ENCODE results near the gene WFS1. TPM values are rescaled to one million over a fixed set of nuclear protein-coding genes. Genes with fewer than 3 reads are reported as not detected.

The WFS1 gene
- polyA plus RNA-seq, 1 of the 3 experiments (the other 2 are of a cell fraction): 18.7 TPM

GRCh38 chr4:6221851-6222760 lies 47.5 kb upstream of the WFS1 start:
- Histone ChIP-seq H3K4me2 (no peak overlapping the region), H3K9ac (no peak overlapping the region), H3K9me2 (no peaks in the 10 kb centered on the region), H3F3A (replicated peaks; ENCODE audit: insufficient read depth) (no peaks in the 10 kb centered on the region), H3K9me3 (no peaks in the 10 kb centered on the region), H3K27me3 (ENCODE audit: insufficient read depth) (no peaks in the 10 kb centered on the region), H3K4me3 (ENCODE audit: low read depth in 2 of 2, low read length in 1 of 2) (peak overlapping the region in 1 of 2 experiments; percentile 45; a peak in 2 of 4 replicates), H3K4me1 (ENCODE audit: control insufficient read depth in 1 of 2, insufficient read depth in 2 of 2, low read depth in 1 of 2, low read length in 1 of 2) (peaks cover 0 to 26% of the 10 kb centered on the region in 2 experiments; a peak in 2 of 4 replicates), H3K36me3 (replicated peaks in 1 of 2; ENCODE audit: control insufficient read depth in 1 of 2, insufficient read depth in 2 of 2, low read length in 1 of 2) (no peaks in the 10 kb centered on the region), H3K27ac (ENCODE audit: low read depth in 2 of 2, low read length in 1 of 2) (peak overlapping the region in 1 of 2 experiments; percentile 72; a peak in 1 of 4 replicates), H3K79me2 (ENCODE audit: insufficient read depth) (no peaks in the 10 kb centered on the region), H2AFZ (ENCODE audit: low read depth) (no peak overlapping the region), H4K20me1 (ENCODE audit: insufficient read depth) (no peaks in the 10 kb centered on the region)
- WGBS (ENCODE audit: low lambda C conversion rate): 17% methylated on average over 12 of the region's 84 CpGs
- POLR2A ChIA-PET: interaction anchor here (1.0 to 1.1 kb wide), 2 partner anchors 22 to 87 kb away, joined by 3 read pairs; partner anchors contain the start of gene JAKMIP1
- TF ChIP-seq CTCF (IDR thresholded peaks at IDR 0.05) (no peak), RCOR1 (IDR thresholded peaks at IDR 0.05; ENCODE audit: low read length) (peak; percentile 56), MXI1 (IDR thresholded peaks at IDR 0.05; ENCODE audit: low read depth, low read length) (peak; percentile 53; the same call in 1 of the 2 replicates)
- peak; percentile 97 for DNase-seq
- CTCF ChIA-PET: interaction anchor here (0.9 to 2.6 kb wide), 6 partner anchors 22 to 224 kb away, joined by 3 to 14 read pairs (median 4); partner anchors contain the start of gene JAKMIP1

DNA sequence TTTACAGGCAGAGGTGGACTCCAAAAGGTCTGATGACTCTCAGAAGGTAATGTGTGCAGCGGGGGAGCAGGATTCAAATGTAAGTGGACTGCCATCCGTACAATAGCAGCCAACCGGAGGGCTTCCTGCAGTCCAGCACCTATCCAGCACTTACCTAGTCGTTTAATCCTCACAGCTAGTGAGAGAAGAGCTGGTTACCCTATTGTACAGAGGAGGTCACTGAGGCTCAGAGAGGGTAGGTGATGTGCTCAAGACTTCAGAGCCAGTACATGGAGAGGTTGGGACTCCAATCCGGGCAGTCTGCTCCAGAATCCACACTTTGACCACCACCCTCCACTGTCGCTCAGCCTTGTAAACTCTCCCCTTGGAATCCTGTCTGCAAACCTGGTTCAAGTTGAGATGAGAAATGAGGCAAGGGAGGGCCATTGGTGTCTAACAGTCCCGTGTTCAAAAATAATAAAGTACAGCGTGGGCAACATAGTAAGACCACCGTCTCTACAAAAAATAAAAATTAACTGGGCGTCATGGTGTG lies 46.8 kb upstream of the WFS1 start:
- Histone ChIP-seq H3K4me2 (no peak overlapping the region), H3F3A (replicated peaks; ENCODE audit: insufficient read depth) (no peaks in the 10 kb centered on the region), H3K9ac (no peak overlapping the region), H3K9me3 (no peaks in the 10 kb centered on the region), H3K36me3 (replicated peaks in 1 of 2; ENCODE audit: control insufficient read depth in 1 of 2, insufficient read depth in 2 of 2, low read length in 1 of 2) (no peaks in the 10 kb centered on the region), H4K20me1 (ENCODE audit: insufficient read depth) (no peaks in the 10 kb centered on the region), H3K4me1 (ENCODE audit: control insufficient read depth in 1 of 2, insufficient read depth in 2 of 2, low read depth in 1 of 2, low read length in 1 of 2) (peaks cover 0 to 26% of the 10 kb centered on the region in 2 experiments; a peak in 2 of 4 replicates), H3K27me3 (ENCODE audit: insufficient read depth) (no peaks in the 10 kb centered on the region), H3K27ac (ENCODE audit: low read depth in 2 of 2, low read length in 1 of 2) (no peak overlapping the region; a peak in 1 of 4 replicates), H3K4me3 (ENCODE audit: low read depth in 2 of 2, low read length in 1 of 2) (no peak overlapping the region; a peak in 1 of 4 replicates), H3K79me2 (ENCODE audit: insufficient read depth) (no peaks in the 10 kb centered on the region), H3K9me2 (no peaks in the 10 kb centered on the region), H2AFZ (ENCODE audit: low read depth) (no peak overlapping the region)
- DNase-seq: peak; percentile 77
- WGBS (ENCODE audit: low lambda C conversion rate): 34% methylated on average over 10 of the region's 10 CpGs
- TF ChIP-seq EZH2phosphoT487 (IDR thresholded peaks at IDR 0.05; ENCODE audit: borderline replicate concordance, low read depth) (no peak), TCF12 (IDR thresholded peaks at IDR 0.05) (no peak), JUND (IDR thresholded peaks at IDR 0.05) (no peak), NRF1 (IDR thresholded peaks at IDR 0.05; ENCODE audit: low read depth, low read length) (no peak), FOXM1 (IDR thresholded peaks at IDR 0.05; ENCODE audit: low read depth) (no peak), GATA2 (CRISPR knock-in tag; IDR thresholded peaks at IDR 0.05) (no peak), CHD2 (IDR thresholded peaks at IDR 0.05; ENCODE audit: low read length, partially characterized antibody) (no peak), NFIC (IDR thresholded peaks at IDR 0.05; ENCODE audit: borderline replicate concordance) (no peak), RFX5 (IDR thresholded peaks at IDR 0.05; ENCODE audit: low read length) (no peak), TAF1 (IDR thresholded peaks at IDR 0.05; ENCODE audit: borderline replicate concordance, low read depth, low read length) (no peak), FOSL2 (IDR thresholded peaks at IDR 0.05; ENCODE audit: borderline replicate concordance, low read depth) (no peak), MAX (IDR thresholded peaks at IDR 0.05; ENCODE audit: low read depth) (no peak), TEAD4 (IDR thresholded peaks at IDR 0.05; ENCODE audit: borderline replicate concordance, insufficient read depth) (no peak), MEF2A (IDR thresholded peaks at IDR 0.05; ENCODE audit: borderline replicate concordance, low read depth) (no peak), ELF1 (IDR thresholded peaks at IDR 0.05) (no peak)
- ChIA-PET CTCF (interaction anchor here (2.5 kb wide), 1 partner anchor 225 kb away, joined by 14 read pairs; no protein-coding TSS in a partner anchor), POLR2A (interaction anchor here (1.3 kb wide), 1 partner anchor 23 kb away, joined by 3 read pairs; no protein-coding TSS in a partner anchor)
